HG03442 (cell line): ENCODE measurements around the gene HOXB7.

Experiments used
- ATAC-seq: cut with Tn5 transposase; IDR thresholded peaks from one replicate; pipeline ENCODE4 v1.9.1; 2021; ENCODE audit warnings: mild to moderate bottlenecking, moderate library complexity; ENCODE audit not compliant: unreplicated experiment

Gene HOXB7

DNA sequence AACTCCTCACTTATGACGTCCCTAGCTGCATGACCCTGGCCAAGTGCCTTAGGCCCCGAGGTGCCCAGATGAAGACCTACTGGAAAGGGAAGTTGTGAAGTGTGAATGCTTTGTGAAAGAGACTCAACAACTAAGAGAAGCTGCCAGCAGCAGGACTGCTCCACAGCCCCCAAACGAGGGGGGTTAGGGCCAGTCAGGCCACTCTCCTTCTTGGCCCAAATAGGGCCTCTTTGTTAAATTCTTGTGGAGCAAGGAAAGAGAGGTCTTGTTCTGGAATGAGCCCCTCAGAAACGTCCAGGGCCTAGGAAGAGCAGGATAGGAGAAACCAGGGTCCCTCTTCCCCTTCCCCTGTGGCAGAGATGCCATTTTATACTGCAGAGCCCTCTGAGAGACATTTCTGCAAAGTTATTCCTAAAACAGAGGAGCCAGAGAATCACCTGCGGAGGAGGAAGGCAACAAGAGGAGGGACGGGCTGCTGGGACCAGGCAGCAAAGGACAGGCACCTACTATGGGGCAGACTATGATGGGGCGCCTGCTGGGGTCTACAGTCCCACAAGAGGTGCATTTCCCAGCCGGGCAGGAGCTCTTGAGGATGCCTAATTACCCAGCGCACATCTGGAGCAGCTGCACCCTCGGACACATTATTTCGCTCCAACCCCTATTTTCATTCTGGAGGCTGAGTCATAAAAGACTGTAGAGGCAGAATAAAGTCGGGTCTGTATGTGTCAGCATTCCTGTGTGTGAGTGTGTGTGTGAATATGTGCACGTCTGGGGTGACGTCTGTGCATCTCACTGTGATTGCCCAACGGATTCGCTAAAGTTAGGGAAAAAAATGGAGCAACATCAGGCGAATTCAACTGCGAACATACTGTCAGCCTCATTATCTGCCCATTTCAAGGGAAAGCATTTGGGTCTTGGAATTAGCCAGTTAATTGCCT is 26.8 kb upstream of the HOXB7 start:
- no peak for ATAC-seq

DNA sequence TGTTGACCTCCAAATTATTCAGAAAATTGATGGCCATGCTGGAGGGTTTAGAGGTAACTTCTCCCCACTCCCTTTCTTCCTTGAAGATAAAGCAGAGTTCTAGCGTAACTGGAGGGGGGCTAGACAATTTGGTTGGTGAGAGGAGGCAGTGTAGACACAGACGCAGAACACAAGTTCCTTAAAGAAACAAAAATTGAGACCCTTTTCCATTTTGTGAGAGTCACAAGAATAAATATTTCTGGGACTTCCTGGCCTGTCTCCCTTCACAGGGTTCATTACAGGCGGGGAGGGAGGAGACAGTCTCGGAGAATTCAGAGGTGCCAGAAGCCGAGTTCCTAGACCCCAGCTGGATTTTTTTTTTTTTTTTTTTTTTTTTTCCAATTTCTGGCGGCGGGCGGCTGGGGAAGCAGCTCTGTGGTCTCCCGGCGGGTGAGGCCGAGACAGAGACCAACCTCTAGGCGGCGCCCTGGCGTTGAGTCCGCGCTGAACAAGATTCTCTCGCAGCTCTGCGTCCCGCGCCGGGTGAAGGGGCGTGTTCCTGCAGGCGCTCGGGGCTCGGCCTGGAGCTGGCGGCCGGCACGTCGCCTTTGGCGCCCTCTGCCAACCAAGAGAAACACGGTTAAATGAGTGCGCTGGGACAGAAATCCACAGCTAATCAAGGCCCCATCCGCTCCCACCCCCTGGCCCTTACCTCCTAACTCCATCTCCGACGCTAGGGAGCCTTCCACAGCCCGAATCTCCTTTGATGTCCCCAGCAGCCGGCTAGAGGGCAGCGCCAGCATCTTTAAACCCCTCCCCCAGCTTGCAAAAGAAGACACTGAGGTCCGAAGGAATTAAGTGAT is 25.6 kb upstream of the HOXB7 start:
- ATAC-seq = no peak

DNA sequence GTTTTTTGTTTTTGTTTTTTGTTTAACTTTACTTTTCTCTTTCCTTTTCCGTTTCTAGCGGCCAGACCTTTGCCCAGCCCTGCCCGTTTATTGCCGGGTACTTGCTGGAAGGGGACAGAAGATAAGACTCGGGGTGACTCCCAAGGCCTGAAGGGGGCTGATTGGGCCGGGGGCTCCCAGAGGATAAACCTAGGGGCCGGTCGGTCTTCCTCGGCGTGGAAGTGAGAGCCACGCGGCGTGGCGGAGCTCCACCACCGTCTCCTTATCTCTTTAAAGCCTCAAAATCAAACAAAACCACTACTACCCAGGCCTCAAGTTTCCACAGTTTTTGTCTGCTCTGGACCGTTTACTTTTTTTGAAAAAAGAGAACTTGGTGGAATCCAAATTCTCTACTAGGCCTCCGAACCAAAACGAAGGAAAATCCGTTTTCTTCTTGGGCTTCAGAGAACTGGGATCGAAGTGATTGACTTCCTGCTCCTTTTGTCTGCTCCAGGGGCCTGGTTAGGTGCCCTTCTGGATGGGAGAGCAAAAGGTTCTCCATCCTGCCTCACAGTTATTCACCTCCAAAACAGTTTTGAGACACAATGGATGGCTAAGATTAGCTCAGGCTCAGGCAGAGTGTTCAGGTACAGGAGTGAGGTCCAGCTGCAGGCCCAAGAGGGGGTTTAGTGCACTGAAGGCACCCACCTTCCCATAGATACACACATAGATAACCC is 23.8 kb upstream of the HOXB7 start:
- no peak for ATAC-seq

DNA sequence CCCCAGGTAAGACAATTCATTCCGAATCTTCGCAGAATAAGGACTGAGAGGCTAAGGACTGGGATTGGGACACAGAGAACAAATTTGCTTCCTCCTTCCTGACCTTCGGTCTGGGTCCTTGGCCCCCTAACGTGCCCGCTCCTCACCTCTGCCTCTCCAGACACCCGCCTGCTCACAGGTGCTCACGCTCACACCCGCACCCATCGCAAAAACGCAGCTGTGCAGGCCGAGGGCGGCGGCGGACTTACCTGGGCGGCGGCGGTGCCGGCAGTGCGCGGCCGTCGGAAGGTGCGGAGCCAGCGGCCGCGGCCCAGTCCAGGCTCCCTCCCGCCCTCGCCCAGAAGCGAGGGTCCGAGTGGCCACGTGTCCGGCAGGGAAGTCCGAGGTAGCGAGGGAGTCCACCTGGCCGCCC is 22.5 kb upstream of the HOXB7 start:
- no peak for ATAC-seq

DNA sequence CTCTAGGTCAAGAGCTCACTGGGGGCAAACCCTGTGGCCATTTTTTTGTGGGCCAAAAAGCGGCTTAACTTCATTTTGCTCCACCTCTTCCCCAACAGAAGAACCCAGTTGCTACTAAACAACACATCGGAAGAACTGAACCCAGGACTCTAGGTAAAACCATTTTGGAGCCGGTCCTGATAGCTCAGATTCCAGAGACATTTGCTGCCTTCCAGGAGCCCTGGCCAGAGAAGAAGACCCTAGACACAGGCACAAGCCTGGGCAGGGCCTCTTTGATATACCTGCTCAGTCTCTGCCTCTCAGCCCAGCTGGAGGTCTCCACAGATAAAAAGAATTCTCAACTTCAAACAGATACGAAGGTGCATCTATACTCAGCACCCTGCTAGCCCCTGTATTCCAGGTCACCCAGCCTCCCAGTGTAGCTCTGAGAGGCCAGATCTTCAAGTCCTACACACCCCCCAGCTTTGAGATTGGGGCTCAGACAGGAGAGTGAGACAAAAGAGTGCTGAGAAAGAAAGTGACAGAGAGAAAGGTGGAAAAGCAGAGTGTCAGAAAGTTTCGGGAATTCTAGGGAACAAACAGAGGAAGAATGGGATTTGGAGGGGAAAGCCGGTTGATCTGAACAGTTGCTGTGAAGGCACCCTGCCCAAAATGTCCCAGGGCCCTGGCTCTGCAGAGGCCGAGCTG is 21.9 kb upstream of the HOXB7 start:
- no peak for ATAC-seq

DNA sequence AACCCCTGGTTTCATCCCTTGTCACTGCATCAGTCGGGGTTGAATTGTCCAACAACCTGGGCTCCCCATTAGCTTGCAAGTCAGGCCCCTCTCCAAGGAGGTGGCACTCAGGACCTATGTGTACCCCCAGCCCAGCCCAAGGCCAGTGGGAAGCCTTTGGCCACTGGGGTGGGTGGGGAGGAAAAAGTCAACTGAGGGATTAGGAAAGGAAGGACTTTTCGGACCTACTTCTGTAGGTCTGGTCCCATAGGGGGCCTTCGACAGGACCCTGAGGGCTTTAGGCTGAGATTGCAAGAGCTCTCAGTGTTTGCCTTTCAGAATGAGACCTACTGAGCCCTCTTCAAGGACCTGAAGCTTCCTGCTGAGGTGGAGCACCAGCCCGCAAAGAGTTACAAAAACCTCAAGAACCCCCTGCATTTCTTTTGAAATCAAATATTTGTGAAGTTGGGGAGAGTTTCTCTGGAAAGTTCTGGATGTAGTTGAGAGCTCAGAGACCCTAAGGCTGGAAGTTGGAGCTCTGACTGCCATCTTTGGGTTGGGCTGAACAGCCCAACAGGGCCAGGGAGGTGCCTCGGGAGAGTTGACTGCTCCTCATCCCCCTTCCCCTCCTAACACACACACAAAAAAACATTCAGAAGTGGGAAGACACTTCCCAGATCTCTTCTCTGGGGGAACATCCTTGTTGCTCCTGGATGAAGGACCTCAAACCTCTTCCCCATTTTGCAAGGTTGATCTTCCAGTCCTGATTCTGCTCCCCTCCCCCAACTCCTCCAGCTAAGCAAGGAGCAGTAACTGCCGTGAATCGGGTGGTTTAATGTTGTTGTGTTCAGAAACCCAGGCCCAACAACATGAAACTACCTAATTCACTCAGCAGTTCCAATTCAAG is 21.1 kb upstream of the HOXB7 start:
- no peak for ATAC-seq

DNA sequence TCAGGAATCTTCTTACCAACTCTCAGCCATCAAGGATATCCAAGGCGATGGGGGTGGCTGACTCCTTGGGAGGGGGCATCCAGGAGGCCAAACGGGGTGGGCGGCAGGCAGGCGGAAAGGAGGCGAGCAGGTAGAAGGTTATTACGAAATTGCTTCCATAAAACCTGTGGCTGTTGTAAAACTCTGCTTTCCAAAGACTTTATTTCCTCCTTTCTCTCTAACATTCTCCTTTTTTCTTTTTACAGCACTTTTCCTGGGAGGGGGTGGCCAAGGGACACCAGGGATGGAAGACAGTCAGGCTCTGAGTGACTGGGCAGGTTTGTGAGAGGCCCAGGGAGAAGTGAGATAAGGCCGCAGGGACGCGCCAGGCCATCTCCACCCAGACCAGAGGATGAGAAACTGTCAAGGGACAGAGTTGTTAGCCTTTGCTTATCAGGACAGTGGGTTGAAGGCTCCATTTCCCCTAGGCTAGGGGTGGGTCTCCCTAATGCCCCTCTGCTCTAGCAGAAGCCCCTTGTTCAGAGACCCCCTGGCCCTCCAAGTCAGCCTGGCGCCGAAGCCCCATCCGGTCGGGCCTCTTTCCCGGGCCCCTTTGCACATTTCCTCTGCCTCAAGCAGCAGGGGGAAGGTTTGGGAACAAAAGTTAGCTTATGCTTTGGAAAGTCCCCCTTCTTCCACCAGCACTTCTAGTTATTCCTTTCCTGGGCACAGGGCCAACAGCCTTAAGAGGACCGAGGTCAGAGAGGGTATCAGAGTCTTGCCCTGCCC is 20.3 kb upstream of the HOXB7 start:
- no peak for ATAC-seq

DNA sequence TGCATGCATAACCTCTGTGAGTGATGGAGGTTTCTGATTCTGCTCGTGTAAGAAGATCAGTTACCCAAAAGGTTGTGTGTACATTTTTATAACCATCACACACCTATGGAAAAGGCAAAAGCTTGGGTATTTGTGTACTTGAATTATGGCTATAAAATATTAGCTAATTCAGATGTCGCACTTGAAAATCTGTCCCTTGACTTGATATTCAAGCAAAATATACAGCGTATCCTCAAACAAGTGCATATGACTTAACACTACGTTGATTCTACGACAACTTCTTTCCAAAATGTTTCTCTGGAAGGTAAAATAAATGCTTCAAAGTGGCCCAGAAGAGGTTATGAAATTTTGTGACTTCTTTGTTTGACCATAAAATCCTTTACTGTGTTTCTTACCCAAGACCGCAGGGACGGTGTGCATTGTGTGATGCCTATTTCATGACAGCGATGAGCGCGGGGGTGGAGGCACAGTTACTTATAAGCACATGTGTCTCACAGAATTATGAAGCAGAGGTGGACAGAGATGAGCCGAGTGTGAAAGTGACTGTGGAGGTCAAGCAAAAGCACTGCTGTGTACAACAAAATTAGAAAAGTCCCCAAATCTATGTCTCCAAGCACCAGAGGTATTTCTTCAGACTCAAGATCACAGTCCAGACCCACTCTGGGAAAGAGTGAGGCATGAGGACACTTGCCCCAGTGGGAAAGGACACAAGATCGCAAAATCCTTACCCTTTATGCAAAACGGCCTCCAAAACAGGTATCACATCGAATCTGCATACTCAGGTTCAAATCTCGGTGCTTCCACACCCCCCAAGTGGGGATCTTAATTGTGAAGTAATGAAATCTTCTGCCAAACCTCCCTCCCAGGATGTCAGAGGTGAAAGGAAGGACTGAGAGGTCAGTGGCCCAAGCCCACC is 19.4 kb upstream of the HOXB7 start:
- ATAC-seq = no peak

DNA sequence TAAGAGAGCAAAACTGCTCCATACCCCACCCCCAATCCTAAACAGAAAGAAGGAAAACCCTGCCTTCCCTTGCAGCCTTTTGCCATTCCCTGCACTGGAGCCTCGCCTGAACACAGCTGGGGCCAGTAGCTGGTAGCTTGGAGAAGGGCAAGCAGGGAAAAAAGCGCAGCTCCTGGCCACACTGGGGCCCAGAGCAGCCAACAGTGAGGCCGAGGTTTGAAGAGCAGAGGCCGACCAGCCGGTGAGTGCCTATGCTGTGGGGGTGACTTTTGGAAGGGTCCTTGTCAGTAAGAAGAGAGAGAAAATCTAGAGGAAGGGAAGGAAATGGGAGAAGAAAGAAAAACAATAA is 18.6 kb upstream of the HOXB7 start:
- ATAC-seq = no peak

DNA sequence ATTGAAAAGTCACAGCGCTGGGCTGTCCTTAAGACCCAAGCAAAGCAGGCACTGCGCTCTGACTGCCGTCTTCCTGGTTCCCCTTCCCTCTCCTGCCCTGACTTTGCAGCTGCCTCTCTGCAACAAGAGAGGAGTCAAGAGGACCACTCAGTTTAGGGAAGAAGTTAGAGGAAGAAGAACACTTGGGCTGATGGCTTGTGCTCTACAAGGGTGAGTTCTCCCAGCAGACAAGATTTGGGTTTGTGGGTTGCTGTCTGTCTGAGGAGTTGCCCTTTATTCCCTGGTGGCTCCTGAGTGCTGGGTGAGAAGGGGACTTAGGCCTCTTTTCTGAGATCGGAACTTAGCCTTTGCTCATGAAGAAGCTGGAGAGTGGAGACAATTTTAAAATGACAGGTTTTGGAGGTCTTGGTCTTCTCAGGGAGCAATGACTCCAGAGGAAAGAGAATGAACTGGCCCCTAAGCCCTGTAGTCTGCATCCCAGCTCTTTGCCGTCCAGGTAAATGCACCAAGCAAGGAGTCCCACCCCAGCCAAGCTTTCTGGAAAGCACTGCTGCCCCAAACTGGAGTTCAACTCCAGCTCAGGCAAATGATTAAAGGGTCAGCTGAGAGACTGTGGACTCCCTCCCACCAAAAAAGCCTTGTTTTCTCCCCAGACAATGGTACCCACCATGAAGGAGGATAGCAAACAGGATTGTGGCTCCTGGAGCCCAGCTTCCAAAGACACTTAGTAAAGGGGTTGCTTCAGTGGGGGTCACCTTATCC is 18.0 kb upstream of the HOXB7 start:
- no peak for ATAC-seq

DNA sequence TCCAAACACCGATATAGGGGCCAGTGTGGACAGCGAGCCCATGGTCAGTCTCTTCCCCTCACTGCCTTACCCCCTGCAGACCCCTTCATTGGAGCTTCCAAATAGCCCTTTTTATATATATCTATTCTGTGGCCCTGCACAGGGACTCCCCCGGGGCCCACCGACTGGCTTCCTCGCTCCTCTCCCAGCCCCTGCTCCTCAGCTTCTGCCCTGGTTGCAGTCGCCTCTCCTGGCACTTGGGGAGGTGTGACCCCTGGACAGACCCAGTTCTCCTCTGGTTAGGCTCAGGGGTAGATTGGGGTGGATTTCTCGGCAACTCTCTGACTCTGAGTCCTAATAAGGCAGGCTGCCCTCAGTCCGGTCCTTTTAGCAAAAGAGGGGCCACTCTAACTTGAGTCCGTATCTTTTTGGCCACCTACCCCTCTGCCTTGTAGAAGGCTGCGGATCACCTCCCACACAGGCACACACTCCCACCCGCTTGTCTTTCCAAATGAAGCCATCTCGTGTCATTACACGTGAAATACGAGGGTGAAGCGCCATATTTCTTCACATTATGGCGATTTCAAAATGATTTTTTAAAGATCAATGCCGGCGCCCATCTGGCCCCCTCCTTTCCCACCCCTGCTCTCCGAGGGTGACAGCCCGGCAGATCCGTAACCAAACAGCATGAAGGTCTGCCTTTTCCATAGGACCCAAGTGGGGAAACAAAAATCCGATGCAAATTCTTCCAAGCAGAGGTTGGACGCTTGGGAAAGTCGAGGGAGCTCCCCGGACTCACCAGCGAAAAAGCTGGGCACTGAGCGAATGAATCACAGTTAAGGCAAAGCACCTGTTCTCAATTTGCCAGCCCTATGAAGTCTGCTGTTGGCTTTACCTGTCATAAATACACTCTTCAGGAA is 17.1 kb upstream of the HOXB7 start:
- no peak for ATAC-seq

DNA sequence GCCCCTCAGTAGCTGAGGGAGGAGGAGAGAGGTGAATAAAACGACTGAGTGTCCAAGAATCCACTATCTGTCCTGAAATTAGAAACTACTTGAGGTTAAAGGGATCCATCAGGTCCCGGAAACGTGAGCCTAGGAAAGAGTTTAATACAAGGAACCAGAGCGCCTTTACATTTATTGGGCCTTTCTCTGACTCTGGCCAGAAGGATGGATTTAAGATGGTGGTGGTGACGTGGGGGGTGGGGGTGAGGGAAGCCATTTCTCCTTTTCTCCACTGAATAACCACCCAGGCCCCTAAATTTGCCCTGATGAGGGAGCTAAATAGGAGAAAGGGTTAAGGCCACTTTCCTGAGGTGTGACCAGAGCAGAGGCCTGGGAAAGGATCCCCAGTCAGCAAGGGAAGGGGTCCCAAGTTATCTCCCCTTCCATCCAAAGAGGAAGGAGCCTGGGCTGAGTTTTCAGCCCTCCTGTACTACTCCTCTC is 16.3 kb upstream of the HOXB7 start:
- ATAC-seq = no peak

DNA sequence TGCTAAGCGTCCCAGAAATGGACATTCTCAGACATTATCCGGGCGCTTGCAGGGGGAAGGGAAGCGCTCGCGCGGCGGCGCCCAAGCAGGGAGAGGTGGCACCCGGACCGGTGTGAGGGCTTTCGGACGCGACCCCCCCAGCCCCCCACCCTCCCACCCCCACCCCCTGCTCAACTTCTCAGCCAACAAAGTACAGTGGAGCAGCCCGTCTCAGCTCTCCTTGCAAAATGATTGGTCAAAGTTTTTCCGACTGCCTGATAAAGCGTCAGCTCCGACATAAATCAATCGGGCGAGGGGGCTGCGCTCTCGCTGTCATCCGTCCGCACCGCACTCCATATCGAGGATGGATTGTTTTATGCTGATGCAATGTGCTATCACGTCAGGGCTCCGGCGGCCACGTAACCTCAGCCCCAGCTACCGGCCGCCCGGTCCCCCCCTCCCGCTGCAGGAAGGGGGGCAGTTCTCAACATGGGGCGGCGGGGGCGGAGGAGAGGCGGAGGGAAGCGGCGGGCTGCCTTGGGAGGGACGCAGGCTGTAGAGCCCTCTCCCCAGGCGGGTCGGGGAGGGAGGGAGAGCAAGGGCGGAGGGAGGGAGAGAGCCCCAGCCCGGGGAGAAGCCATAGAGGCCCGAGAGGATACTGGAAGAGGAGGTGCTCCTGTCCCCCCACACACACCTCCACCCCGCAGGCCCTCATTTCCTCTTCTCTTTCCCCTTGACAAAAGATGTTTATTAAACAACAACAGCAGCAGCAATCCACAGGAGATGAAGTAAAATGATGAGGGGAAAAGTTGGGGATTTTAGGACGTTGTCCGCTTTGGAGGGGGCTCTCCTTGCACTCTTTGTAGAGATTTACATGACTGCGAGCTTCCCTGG is 15.7 kb upstream of the HOXB7 start, which contains the start of gene HOXB9:
TSS of gene HOXB9 (minus strand) at position 114 of the 873 bp plus-strand sequence. CDS start at position 25, 89 bp downstream.
- ATAC-seq = no peak

DNA sequence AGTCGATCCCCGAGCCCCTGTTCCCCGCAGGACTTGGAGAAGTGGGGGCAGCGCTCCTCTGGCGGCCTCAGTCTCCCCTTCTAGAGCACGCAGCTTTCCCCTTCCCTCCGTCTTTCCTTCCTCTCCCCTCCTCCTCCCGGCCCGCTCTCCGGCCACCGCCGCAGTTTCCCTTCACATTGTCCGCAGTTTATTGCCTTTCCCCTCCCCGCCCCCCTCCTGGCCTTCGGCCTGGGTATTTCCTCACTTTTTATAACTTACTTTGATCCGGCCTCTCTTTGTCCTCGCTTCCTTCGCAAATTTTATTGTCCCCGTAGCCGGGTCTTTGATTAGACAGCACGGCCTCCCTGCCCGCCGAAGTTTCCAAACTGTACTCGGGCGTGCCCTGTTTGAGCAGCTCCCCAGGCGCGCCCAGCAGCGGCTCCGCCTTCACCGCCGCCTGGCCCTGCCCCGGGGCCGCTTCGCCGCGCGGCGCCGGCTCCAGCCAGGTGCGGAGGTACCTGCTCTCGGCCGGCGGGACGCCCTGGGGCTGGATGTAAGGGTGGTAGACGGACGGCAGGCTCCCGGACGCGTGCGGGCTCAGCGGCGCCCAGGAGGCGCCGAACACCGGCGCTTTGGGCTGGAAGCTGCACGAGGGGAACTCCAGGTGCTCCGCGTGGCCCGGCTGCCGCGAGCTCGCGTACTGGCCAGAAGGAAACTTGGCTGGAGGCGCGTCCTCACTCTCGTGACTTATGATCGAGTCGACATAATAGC is 14.9 kb upstream of the HOXB7 start:
- ATAC-seq = no peak
